Subcutaneous adipose tissue (tissue), 4 donors: ENCODE results near the gene SMIM23. TPM values are rescaled to one million over a fixed set of nuclear protein-coding genes. Genes with fewer than 3 reads are reported as not detected.

ENCODE experiments used
- total RNA-seq, 4 donors: library from RNA; depleted of rRNA; stranded (reverse); fragments of >200 nt; gene quantifications; one replicate each; pipeline ENCODE4 v1.1.0, GENCODE V29; 2016
- TF ChIP-seq, protein P1 (sequence below): fragments of 450-650 bp; IDR thresholded peaks from one replicate; pipeline ENCODE4 v1.5.1; 2016; ENCODE audit warnings: low read depth, mild to moderate bottlenecking, control low read depth, antibody characterized with exemption, moderate library complexity

The SMIM23 gene
- total RNA-seq, 4 donors from 2014 or later, result not detected

- TF ChIP-seq, protein P1, sequence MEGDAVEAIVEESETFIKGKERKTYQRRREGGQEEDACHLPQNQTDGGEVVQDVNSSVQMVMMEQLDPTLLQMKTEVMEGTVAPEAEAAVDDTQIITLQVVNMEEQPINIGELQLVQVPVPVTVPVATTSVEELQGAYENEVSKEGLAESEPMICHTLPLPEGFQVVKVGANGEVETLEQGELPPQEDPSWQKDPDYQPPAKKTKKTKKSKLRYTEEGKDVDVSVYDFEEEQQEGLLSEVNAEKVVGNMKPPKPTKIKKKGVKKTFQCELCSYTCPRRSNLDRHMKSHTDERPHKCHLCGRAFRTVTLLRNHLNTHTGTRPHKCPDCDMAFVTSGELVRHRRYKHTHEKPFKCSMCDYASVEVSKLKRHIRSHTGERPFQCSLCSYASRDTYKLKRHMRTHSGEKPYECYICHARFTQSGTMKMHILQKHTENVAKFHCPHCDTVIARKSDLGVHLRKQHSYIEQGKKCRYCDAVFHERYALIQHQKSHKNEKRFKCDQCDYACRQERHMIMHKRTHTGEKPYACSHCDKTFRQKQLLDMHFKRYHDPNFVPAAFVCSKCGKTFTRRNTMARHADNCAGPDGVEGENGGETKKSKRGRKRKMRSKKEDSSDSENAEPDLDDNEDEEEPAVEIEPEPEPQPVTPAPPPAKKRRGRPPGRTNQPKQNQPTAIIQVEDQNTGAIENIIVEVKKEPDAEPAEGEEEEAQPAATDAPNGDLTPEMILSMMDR, result no peak
These were observed 20.1 kb downstream of the SMIM23 start for GRCh38 chr5:171805746-171806145.

DNA sequence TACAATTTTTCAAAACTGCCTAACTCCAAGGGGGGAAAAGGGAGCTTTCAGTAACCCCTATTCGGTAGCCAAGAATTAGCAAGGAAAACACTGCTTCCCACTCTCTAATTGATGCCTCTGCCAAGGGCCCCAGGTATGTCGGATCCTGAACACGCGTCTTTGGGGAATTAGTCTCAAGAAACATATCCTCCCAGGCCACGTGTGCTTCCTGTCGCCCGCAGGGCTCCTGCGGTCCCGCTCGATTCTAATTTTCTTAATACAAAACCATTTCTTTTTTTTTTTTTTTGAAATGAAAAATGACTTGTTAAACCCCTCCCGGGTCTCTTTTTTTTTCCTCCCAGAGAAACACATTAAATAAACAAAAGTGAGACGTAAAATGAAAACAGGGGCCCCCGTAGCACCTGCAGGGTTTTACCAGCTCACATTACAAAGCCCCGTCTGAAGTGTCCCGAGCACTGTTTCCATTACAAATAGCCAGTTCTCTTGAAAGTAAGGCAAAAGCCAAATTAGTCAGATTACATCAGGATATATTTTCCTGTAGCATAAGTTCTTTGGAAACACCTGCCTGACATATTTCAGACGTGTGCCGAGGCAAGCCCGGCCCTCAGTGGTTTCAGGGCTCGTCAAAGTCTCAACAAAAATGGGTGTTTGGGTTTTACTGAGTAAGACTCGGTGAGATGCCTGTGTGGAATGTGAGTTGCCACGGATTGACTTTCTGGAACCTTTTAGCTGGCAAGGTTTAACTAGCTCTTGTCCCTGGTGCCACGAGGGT lies 21.5 kb downstream of the SMIM23 start:
- TF ChIP-seq, protein P1, result no peak

DNA sequence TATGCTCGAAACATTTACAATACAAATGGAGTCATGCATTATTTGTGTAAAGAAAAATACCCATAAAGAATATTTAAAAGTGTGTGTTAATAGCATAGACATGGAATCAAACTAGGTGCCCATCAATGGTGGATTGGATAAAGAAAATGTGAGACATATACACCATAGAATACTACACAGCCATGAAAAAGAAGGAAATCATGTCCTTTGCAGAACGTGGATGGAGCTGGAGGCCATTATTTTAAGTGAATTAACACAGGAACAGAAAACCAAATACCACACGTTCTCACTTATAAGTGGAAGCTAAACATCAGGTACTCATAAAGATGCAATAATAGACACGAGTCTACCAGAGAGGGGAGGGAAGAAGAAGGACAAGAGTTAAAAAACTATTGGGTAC lies 22.8 kb downstream of the SMIM23 start:
- TF ChIP-seq, protein P1, result no peak

DNA sequence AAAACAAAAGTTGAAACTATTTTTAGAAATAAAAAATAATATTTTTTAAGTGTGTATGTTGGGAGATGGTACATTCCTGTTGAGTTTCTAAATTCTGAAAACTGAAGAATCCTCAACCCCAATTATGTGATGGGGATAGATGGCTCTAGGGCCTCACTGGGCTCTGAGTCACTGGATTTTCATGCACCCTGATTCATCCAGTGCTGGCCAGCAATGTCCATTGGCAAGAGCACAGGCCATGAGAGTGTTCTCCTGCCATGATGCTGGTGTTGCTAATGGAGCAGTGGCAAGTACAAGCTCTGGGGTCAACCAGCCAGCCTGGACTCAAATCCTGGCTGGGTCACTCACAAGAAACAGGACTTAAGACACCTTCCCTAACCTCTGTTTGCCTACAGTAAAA lies 23.3 kb downstream of the SMIM23 start:
- TF ChIP-seq, protein P1, result no peak

DNA sequence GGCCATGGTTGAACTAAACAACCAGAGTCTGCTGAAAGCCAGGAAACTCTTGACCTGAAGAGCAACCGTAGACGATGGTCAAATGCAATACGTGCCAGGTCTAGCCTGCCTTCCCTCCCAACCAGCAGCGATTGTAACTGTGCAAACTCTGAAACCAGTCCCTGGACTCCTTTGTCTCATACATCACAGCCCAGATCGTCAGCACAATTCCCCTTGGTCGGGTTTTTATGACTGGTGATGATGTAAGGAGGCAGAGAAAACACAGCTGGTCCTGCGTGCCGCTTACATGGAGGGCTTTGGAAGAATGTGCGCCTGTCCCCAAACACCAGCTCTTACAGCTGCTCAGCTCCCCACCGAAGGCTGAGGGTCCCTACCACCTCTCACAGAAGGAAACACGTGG lies 24.6 kb downstream of the SMIM23 start:
- TF ChIP-seq, protein P1, result no peak

- TF ChIP-seq, protein P1, result no peak
These were observed 27.7 kb downstream of the SMIM23 start for GRCh38 chr5:171813270-171813669.

DNA sequence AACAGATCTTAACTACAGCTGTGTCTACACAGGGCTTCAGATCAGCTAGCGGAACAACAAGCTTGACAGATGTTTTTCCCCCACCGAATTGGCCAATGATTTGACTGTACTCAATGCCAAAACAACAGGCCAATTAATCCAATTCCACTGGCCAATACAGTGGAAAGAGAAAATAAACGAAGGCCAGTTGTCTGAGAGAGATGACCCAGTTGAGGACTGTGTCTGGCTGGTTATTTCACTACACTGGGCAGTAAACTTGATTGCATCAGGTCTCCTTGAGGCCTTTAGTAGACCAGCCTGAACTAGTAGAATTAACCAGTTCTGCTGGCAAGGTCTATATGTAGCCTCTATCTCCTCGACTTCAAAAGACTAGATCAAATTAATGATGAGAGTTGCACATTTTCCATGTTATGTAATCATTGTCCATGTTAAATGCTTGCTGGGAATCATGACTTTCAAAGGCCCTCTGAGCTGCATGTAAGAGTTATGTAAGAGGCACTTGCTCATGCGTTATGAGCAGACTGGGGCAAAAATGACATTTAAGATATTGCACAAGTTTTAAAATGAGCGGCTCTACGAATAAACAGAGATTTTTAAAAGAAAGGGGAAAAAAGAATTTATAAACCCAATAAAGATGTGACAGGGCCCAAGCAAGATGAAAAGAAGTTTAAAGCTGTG lies 28.3 kb downstream of the SMIM23 start:
- TF ChIP-seq, protein P1, result no peak
